Colonic mucosa (tissue), 4 donors: ENCODE data around the gene SPAG16. TPM values are rescaled to one million over a fixed set of nuclear protein-coding genes. Genes with fewer than 3 reads are reported as not detected.

ENCODE experiments used
- DNase-seq: peaks from one replicate; pipeline ENCODE4 v3.0.0-alpha.2; 2020
- H3K27ac ChIP-seq: fragments of 200-600 bp; one replicate; pipeline ENCODE4 v1.8.0; 2021
- H3K27me3 ChIP-seq: fragments of 200-600 bp; one replicate; pipeline ENCODE4 v1.8.0; 2021
- H3K36me3 ChIP-seq: fragments of 200-600 bp; one replicate; pipeline ENCODE4 v1.8.0; 2021
- H3K4me1 ChIP-seq: fragments of 200-600 bp; one replicate; pipeline ENCODE4 v1.8.0; 2021; ENCODE audit warnings: mild to moderate bottlenecking
- H3K4me3 ChIP-seq: fragments of 200-600 bp; one replicate; pipeline ENCODE4 v1.8.0; 2021
- H3K9ac ChIP-seq, 2 donors: one replicate each; pipeline ENCODE4 v1.7.0; 2013; ENCODE audit warnings: control low read depth in 2 of 2, low read depth in 2 of 2, low read length in 2 of 2
- H3K9me3 ChIP-seq: fragments of 200-600 bp; one replicate; pipeline ENCODE4 v1.8.0; 2021
- intact Hi-C: fragments of 100-400 bp; cut with DNase I; formaldehyde crosslinking; loops from one replicate; pipeline ENCODE4 v1.14.1; 2022
- total RNA-seq, 2 donors: library from RNA; stranded (reverse); fragmentation: NEBNext Ultra II Directional in 1 of 2; extraction: Animal tissue kit (Norgen Biotek cat#: 25700) in 1 of 2; gene quantifications; one replicate each; pipeline ENCODE4 v1.2.1, GENCODE V29; 2021
- TF ChIP-seq, protein P1 (sequence below): fragments of 200-600 bp; IDR thresholded peaks from one replicate; pipeline ENCODE4 v1.8.0; 2022; ENCODE audit warnings: antibody characterized with exemption, mild to moderate bottlenecking
- donor health status: healthy.
- donor health status: DM: no; HTN: no; CAD: no.
- donor health status: DM: no; HTN: no; CAD: no.

The SPAG16 gene
- total RNA-seq, 2 donors from 2014 or later = 18.6 to 25.5 TPM

DNA sequence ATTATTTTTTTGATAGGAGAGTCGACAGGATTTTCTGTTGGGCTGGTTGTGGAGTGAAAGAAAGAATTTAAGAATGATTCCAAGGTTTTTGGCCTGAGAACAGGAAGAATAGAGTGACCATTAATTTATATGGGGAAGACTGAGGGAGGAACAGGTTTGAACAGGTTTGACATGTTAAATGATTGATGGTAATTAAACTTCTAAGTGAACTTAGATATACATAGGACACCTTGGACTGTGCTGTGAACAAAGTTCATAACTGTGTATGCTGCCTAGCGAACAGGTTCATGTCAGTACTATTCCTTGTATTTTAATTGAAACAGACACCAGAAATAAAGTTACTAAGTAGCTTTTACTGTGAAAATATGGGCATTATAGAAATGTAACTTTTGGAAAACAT is 212.0 kb downstream of the SPAG16 start:
- TF ChIP-seq, protein P1, sequence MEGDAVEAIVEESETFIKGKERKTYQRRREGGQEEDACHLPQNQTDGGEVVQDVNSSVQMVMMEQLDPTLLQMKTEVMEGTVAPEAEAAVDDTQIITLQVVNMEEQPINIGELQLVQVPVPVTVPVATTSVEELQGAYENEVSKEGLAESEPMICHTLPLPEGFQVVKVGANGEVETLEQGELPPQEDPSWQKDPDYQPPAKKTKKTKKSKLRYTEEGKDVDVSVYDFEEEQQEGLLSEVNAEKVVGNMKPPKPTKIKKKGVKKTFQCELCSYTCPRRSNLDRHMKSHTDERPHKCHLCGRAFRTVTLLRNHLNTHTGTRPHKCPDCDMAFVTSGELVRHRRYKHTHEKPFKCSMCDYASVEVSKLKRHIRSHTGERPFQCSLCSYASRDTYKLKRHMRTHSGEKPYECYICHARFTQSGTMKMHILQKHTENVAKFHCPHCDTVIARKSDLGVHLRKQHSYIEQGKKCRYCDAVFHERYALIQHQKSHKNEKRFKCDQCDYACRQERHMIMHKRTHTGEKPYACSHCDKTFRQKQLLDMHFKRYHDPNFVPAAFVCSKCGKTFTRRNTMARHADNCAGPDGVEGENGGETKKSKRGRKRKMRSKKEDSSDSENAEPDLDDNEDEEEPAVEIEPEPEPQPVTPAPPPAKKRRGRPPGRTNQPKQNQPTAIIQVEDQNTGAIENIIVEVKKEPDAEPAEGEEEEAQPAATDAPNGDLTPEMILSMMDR = no peak
- no peak for DNase-seq

DNA sequence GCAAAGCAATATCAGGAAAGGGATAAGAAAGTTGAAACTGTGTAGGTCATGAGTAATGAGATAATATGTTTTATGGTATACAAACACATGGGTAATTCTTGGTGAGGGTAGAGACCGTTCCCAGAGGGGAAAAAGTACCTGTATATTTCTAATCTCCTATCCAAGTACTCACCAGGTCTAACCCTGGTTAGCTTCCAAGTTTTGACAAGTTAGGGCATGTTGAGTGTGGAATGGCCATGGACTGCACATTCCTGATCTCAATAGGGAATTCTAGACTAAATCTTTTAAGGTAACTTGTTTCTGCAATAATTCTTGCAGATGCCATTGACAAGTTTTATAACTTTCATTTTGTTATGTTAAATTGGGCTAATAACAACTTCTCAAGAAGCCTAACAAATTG is 216.6 kb downstream of the SPAG16 start:
- no peak for DNase-seq
- Histone ChIP-seq H3K4me1 (no peaks in the 10 kb centered on the region), H3K36me3 (no peaks in the 10 kb centered on the region), H3K27me3 (no peaks in the 10 kb centered on the region), H3K9ac (no peak overlapping the region), H3K9me3 (no peaks in the 10 kb centered on the region), H3K4me3 (no peak overlapping the region), H3K27ac (no peak overlapping the region)
- TF ChIP-seq, protein P1 = no peak
- intact Hi-C loops = no loop called here

More for the DNA sequence above, 212.0 kb downstream of the SPAG16 start:
- Histone ChIP-seq H3K4me3 (no peak overlapping the region), H3K4me1 (no peaks in the 10 kb centered on the region), H3K9me3 (no peaks in the 10 kb centered on the region), H3K9ac (no peak overlapping the region), H3K36me3 (no peaks in the 10 kb centered on the region), H3K27ac (no peak overlapping the region), H3K27me3 (no peaks in the 10 kb centered on the region)
- intact Hi-C loops = no loop called here

DNA sequence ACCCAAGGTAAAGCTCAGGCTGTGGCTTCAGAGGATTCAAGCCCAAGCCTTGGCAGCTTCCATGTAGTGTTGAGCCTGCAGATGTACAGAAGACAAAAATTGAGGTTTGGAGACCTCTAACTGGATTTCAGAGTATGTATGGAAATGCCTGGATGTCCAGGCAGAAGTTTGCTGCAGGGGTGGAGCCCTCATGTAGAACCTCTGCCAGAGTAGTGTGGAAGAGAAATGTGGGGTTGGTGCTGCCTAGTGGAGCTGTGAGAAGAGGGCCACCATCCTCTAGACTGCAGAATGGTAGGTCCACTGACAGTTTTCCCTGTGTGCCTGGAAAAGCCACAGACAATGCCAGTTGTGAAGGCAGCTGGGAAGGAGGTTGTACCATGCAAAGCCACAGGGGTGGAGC is 239.9 kb downstream of the SPAG16 start:
- H3K4me3 ChIP-seq = no peak overlapping the region
- H3K36me3 ChIP-seq = no peaks in the 10 kb centered on the region
- no peaks in the 10 kb centered on the region for H3K27me3 ChIP-seq
- H3K9me3 ChIP-seq = no peaks in the 10 kb centered on the region
- no peaks in the 10 kb centered on the region for H3K4me1 ChIP-seq
- H3K27ac ChIP-seq = no peak overlapping the region
- H3K9ac ChIP-seq = no peak overlapping the region
- intact Hi-C loops = no loop called here
- TF ChIP-seq, protein P1 = no peak
- no peak for DNase-seq

DNA sequence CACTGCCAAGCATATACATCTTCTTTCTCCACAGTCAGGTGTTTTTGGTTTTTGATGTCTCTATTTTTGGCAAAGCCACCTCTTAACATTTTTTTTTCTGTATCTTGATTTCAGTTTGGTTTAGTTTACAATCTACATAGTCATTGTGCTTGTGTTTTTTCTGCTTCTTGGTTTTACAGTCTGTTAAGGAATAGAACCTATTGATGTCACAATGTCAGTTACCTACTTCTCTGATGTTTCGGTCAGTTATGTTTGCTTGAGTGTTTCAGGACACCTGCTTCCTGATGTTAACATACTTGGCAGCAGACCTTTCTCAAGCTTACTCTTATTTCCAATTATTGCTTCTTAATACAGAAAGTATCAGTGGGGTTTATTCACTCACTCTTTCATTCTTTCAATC is 253.3 kb downstream of the SPAG16 start:
- no peak overlapping the region for H3K9ac ChIP-seq
- H3K27me3 ChIP-seq = no peaks in the 10 kb centered on the region
- H3K4me1 ChIP-seq = no peaks in the 10 kb centered on the region
- no peaks in the 10 kb centered on the region for H3K36me3 ChIP-seq
- TF ChIP-seq, protein P1 = no peak
- H3K27ac ChIP-seq = no peak overlapping the region
- no peak overlapping the region for H3K4me3 ChIP-seq
- no peak for DNase-seq
- no peaks in the 10 kb centered on the region for H3K9me3 ChIP-seq
- intact Hi-C loops = no loop called here

DNA sequence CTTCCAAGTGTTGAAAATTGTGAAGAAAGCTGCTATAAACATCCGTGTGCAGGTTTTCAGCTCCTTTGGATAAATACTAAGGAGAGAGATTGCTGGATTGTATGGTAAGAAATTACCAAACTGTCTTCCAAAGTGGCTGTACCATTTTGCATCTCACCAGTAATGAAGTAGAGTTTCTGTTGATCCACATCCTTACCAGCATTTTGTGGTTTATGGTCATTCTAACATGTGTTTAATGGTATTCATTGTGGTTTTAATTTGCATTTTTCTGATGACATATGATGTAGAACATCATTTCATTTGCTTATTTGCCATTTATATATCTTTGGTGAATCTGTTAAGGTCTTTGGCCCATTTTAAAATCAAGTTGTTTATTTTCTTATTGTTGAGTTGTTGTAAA is 260.7 kb downstream of the SPAG16 start:
- TF ChIP-seq, protein P1 = no peak
- H3K4me1 ChIP-seq = no peaks in the 10 kb centered on the region
- no peak overlapping the region for H3K4me3 ChIP-seq
- no peak overlapping the region for H3K9ac ChIP-seq
- intact Hi-C loops = no loop called here
- no peak for DNase-seq
- H3K36me3 ChIP-seq = no peaks in the 10 kb centered on the region
- no peaks in the 10 kb centered on the region for H3K27me3 ChIP-seq
- H3K9me3 ChIP-seq = no peaks in the 10 kb centered on the region
- H3K27ac ChIP-seq = no peak overlapping the region

DNA sequence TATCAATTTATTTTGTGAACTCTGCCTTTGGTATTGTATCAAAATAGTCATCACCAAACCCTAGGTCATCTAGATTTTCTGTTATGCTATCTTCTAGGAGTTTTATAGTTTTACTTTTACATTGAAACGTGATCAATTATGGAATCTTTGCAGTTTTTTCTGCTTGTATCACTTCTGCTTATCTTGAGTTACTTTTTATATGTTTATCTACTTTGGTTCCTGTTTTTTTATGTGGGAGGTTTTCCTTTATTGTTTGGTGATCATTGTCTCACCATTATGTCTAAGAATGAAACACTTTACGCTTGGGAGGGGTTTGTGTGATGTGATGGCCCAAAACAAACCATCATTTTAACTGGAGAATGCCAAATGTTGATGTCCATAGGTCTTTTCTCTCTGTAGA is 261.2 kb downstream of the SPAG16 start:
- Histone ChIP-seq H3K27ac (no peak overlapping the region), H3K36me3 (no peaks in the 10 kb centered on the region), H3K4me1 (no peaks in the 10 kb centered on the region), H3K9ac (no peak overlapping the region), H3K27me3 (no peaks in the 10 kb centered on the region), H3K4me3 (no peak overlapping the region), H3K9me3 (no peaks in the 10 kb centered on the region)
- TF ChIP-seq, protein P1 = no peak
- intact Hi-C loops = no loop called here
- no peak for DNase-seq
